ENCODE measurements around the gene IL2RA. TPM values are rescaled to one million over a fixed set of nuclear protein-coding genes. Genes with fewer than 3 reads are reported as not detected.
"Not testable (repeated sequence)": the region's sequence is repeated elsewhere in the genome, so short reads cannot be mapped to it uniquely, and the experiment has no call there.

IL2RA gene
- total RNA-seq, 1 experiment from 2014 or later: not detected

DNA sequence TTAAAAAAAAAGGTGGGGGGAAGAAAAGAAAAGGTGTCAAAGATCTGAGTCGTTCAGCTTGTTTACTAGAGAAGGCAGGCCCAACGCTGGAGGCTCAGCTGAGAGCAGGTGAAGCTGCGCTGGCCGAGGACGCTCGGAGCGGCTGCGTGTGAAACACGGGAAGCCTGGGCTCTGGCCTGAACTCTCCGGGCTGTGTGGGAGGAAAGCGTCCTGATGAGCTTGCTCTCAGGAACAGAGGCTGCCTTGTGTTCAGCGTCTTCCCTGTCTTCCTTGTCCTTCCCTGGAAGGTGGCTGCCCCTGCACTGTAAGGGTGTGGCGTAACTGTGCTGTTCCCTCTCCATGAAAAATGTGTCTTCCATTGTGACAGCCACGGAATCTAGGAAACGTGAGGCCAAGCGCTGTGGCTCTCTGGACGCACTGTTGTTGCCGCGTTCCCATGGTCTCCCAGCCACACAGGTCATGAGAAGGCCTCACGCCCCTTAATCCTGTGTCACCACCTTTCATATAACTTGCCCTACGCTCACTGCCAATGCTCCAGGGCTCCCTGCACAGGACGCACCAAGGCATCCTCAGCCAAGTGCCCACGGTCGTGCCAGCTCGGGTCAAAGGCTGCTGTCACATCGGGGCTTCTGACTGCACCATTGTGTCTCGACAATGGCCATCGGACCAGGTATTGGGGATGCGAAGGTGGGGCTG is 100.6 kb downstream of the IL2RA start:
- H3K9me2 ChIP-seq (replicated peaks; ENCODE audit: low read length): no peaks in the 10 kb centered on the region
- ChIA-PET CTCF (no interaction called here), POLR2A (ENCODE audit: unreplicated experiment) (no interaction called here)
- no peaks in the 10 kb centered on the region for H3K9me3 ChIP-seq (ENCODE audit: low read length)
- no peaks in the 10 kb centered on the region for H3K27me3 ChIP-seq (ENCODE audit: low read length)
- H3K4me3 ChIP-seq (ENCODE audit: low read length): no peak overlapping the region
- no peak overlapping the region for H2AFZ ChIP-seq (ENCODE audit: low read length)
- H3F3A ChIP-seq (ENCODE audit: low read length, unreplicated experiment): no peaks in the 10 kb centered on the region
- TF ChIP-seq CTCF (conservative IDR thresholded peaks at IDR 0.05; ENCODE audit: low read depth, low read length): no peak
- no peak for TF ChIP-seq EZH2 (IDR thresholded peaks at IDR 0.05; ENCODE audit: low read length, unreplicated experiment)
- no peak for TF ChIP-seq EZH2phosphoT487 (IDR thresholded peaks at IDR 0.05; ENCODE audit: borderline replicate concordance, low read length)
- no peak for ATAC-seq
- H3K4me2 ChIP-seq (ENCODE audit: low read length): no peak overlapping the region
- H3K9ac ChIP-seq (ENCODE audit: low read length): no peak overlapping the region
- no peak overlapping the region for H3K27ac ChIP-seq (ENCODE audit: low read length)
- no peak for DNase-seq
- BruUV-seq (replicated peaks): no TSS peak
- intact Hi-C loops (cut with micrococcal nuclease): no loop called here
- H3K79me2 ChIP-seq (ENCODE audit: low read length): no peaks in the 10 kb centered on the region
- peaks cover 15% of the 10 kb centered on the region for H3K4me1 ChIP-seq (ENCODE audit: insufficient read depth, low read length)
- H4K20me1 ChIP-seq (ENCODE audit: low read length): no peaks in the 10 kb centered on the region
- H3K36me3 ChIP-seq (ENCODE audit: low read depth, low read length): no peaks in the 10 kb centered on the region

DNA sequence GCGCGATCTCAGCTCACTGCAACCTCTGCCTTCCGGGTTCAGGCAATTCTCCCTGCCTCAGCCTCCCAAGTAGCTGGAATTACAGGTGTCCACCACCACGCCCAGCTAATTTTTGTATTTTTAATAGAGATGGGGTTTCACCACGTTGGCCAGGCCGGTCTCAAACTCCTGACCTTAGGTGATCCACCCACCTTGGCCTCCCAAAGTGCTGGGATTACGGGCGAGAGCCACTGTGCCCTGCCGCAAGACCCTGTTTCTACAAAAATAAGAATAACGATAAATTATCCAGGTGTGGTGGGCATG is 101.2 kb downstream of the IL2RA start:
- H4K20me1 ChIP-seq (ENCODE audit: low read length); H3K9me3 ChIP-seq (ENCODE audit: low read length); H2AFZ ChIP-seq (ENCODE audit: low read length); H3K9me2 ChIP-seq (replicated peaks; ENCODE audit: low read length); DNase-seq; CTCF ChIA-PET; ATAC-seq; POLR2A ChIA-PET (ENCODE audit: unreplicated experiment); H3K4me3 ChIP-seq (ENCODE audit: low read length); H3K27ac ChIP-seq (ENCODE audit: low read length); H3F3A ChIP-seq (ENCODE audit: low read length, unreplicated experiment); H3K27me3 ChIP-seq (ENCODE audit: low read length); H3K9ac ChIP-seq (ENCODE audit: low read length); BruUV-seq (replicated peaks); H3K36me3 ChIP-seq (ENCODE audit: low read depth, low read length); intact Hi-C loops (cut with micrococcal nuclease); H3K79me2 ChIP-seq (ENCODE audit: low read length); H3K4me2 ChIP-seq (ENCODE audit: low read length): not testable (repeated sequence)
- peaks cover 15% of the 10 kb centered on the region for H3K4me1 ChIP-seq (ENCODE audit: insufficient read depth, low read length)

Other genes starting within 250 kb of the IL2RA start
- gene GDI2, start 248.9 kb downstream of the IL2RA start, total RNA-seq (2014; rRNA removed): 94.7 and 122 TPM in 2 replicates
- gene ANKRD16, start 172.5 kb downstream of the IL2RA start, total RNA-seq (2014; rRNA removed): 4.9 and 7.2 TPM in 2 replicates
- 22.0 and 33.2 TPM in 2 replicates for gene FBH1, start 172.1 kb downstream of the IL2RA start, total RNA-seq (2014; rRNA removed)
- 4.4 and 5.9 TPM in 2 replicates for gene IL15RA, start 84.8 kb downstream of the IL2RA start, total RNA-seq (2014; rRNA removed)
- gene RBM17, start 26.7 kb upstream of the IL2RA start, total RNA-seq (2014; rRNA removed): 28.4 and 42.0 TPM in 2 replicates
- gene PFKFB3, start 140.6 kb upstream of the IL2RA start, total RNA-seq (2014; rRNA removed): 19.5 and 22.7 TPM in 2 replicates

Measured in PC-3 (cell line).